ENCODE data around the gene ASL.
"Not testable (repeated sequence)": the region's sequence is repeated elsewhere in the genome, so short reads cannot be mapped to it uniquely, and the experiment has no call there.

Gene ASL

GRCh38 chr7:66123175-66123528, 47.5 kb downstream of the ASL start:
- no peak for DNase-seq

- not testable (repeated sequence) for DNase-seq
Measured at GRCh38 chr7:66124569-66124861, 48.9 kb downstream of the ASL start.

DNA sequence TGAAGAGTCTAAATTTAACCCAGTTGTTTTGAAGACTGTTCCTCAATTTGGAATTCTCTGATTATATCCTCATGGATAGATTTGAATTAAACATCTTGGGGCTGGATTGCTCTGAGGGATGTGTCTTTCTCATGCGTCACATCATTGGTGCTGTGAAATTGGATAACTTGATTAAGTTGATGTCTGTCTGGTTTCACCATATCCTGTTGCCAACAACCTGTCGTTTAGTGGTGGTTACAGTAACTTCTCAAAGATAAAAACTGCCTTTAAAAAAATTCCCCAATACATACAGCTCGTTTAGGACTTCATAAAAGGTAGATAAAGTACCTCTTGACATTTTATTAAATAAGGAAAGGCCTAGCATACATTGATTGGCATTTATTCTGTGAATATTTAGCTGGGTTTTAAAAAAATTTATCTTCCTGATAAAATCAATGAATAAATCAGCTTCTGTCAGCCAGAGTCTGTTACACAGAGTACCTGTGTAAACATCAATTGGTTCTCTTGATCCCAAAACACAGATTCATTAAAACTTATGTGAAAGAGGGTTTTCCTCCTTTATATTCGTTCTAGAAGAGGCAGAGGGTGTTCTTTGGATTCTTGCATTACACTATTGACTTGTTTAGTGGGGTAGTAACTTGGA, 49.6 kb downstream of the ASL start:
- DNase-seq: no peak

GRCh38 chr7:66125781-66126352, 50.2 kb downstream of the ASL start:
- DNase-seq: not testable (repeated sequence)

- not testable (repeated sequence) for DNase-seq
Measured at GRCh38 chr7:66127172-66127571, 51.6 kb downstream of the ASL start.

- DNase-seq: no peak
Measured at GRCh38 chr7:66138994-66139752, 63.6 kb downstream of the ASL start.

- DNase-seq: no peak
Measured at GRCh38 chr7:66140924-66141323, 65.3 kb downstream of the ASL start.

DNA sequence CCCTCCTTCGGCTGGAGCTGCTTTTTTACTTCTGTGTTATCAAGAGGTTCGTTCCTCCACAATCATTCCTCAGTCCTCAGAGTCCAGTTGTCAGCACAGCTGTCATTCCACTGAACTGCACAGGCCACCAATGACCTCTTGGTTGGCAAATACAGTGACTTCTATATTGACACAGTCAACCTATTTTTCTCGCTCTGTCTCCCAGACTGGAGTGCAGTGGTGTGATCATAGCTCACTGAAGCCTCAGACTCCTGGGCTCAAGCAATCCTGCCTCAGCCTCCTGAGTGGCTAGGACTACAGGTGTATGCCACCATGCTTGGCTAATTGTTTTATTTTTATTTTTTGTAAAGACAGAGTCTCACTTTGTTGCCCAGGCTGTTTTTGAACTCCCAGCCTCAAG, 66.7 kb downstream of the ASL start:
- no peak for DNase-seq

DNA sequence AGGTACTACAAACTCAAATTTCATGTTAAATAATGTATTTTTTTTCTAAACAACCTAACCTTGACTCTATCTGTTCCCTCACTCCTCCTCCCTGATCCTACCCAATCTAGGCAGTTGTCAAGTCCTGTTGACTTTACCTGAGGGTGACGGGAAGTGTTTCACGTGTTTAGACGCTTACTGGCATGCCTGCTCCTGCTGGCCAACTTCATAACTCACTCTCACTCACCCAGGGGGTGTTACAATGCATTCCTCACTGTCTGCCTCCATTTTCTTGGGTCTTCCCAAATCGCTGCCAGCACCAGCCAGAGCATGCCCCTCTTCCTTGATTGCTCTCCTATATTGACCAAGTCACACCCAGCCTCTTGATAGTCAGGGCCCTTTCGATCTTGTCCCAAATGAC, 67.4 kb downstream of the ASL start:
- DNase-seq: no peak

Measured in NCI-H2029 treated with DMSO at 0.1 percent for 48 hours (cell line).